Measurements from ENCODE around the gene EFCAB6. TPM values are rescaled to one million over a fixed set of nuclear protein-coding genes. Genes with fewer than 3 reads are reported as not detected.

EFCAB6 gene
- total and polyA plus RNA-seq, 2 of the 13 experiments (the other 11 are each of a cell fraction or from before 2014, with no cell fraction given) = not detected

DNA sequence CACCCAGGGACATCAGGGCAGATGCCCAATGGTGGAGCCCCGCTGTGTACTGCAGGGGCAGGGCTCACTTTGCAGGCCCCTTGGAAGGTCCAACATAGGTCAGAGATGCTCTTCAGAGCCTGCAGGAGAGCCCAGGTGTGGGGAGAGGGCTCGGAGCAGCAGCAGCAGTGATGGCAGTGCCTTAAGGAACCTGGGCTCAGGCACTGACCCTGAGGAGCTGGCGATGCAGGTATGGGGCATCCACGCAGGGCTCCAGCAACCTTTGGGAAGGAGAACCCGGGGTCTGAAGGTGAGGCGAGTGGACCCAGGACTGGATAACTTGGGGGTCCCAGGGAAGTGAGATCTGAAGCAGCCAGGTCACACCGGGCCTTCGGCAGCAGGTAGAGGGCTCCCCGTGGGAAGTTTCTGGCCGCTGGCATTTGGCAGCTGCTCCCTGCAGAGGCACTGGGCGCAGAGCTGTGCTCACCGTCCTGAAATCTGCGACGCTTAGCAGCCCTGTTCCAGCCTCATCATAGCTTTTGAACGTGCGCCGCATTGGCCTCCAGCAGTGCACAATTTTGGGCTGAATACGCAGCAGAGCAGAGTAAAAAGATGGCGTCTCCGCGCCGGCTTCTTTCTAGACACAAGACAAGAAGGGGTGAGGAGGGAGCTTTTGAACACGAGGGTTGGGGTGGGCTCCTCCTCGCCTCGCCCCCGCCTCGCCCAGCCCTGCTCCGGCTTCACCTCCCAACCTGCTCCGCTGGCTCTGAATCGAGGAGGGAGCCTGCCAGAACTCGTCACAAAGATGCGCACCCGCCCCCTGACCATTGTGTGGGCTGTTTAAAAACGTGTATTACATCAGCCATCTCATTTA lies 281.5 kb downstream of the EFCAB6 start:
- ATAC-seq (no peak), FAIRE-seq (no peak)

DNA sequence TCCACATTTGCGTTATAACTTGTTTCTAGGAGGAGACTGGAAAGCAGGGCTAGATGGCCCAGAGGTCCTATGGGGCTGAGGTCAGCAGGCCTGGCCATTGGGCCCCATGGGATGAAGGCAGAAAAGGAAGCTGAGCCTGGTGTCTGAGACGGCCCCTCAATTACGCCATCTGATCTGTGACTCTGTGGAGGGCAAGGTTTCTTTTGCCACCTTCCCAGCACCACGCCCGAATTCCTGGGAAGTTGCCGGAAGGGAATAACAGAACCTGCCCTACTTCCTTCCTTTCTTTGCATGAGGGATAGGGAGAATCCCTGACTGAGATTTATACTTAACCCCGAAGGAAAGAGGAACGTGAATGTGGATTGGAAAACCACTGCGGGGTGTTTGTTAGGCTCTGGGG lies 282.2 kb downstream of the EFCAB6 start:
- Histone ChIP-seq H3K9me3 (ENCODE audit: low read length) (no peaks in the 10 kb centered on the region), H3K9ac (ENCODE audit: insufficient read depth, low read depth, low read length) (no peak overlapping the region), H3K27me3 (ENCODE audit: control insufficient read depth in 1 of 2, insufficient read depth in 2 of 2, low read length in 2 of 2) (peaks cover 1 to 38% of the 10 kb centered on the region in 2 experiments; a peak in 2 of 5 replicates), H3K4me3 (replicated peaks in 1 of 3; ENCODE audit: insufficient read depth in 1 of 3, low read depth in 2 of 3, low read length in 3 of 3) (no peak overlapping the region), H3K79me2 (ENCODE audit: insufficient read depth, low read length) (no peaks in the 10 kb centered on the region), H3K36me3 (replicated peaks in 1 of 2; ENCODE audit: control insufficient read depth in 1 of 2, insufficient read depth in 2 of 2, low read length in 2 of 2) (no peaks in the 10 kb centered on the region), H3K4me2 (ENCODE audit: low read depth, low read length) (no peak overlapping the region), H3K27ac (ENCODE audit: extremely low read length, insufficient read depth, low read length) (no peak overlapping the region), H4K20me1 (ENCODE audit: insufficient read depth, low read length) (no peaks in the 10 kb centered on the region), H3K4me1 (ENCODE audit: insufficient read depth, low read length) (no peaks in the 10 kb centered on the region), H2AFZ (ENCODE audit: low read length) (no peak overlapping the region)
- BruUV-seq (replicated peaks) = no TSS peak
- no peak for DNase-seq (ENCODE audit: low spot score)
- POLR2A ChIA-PET = no interaction called here
- intact Hi-C loops (cut with micrococcal nuclease; ENCODE audit: unreplicated experiment) = no loop called here
- FAIRE-seq = no peak
- in situ Hi-C loops (cut with HindIII; ENCODE audit: extremely low pct_ligation_motif_present, low pct_unique_long_range_greater_than_20kb) = no loop called here
- CTCF ChIA-PET (ENCODE audit: low intra/inter-chr PET ratio, low total read pairs) = no interaction called here
- 21% methylated on average over 9 of the region's 9 CpGs for WGBS (ENCODE audit: low lambda C conversion rate)
- ATAC-seq = no peak
- TF ChIP-seq GATAD1 (CRISPR knock-in tag; IDR thresholded peaks at IDR 0.05) (no peak), DPF2 (CRISPR knock-in tag; IDR thresholded peaks at IDR 0.05; ENCODE audit: borderline replicate concordance, low read depth) (no peak), SP1 (IDR thresholded peaks at IDR 0.05) (no peak), SP1 (CRISPR knock-in tag; IDR thresholded peaks at IDR 0.05) (no peak), ZSCAN21 (CRISPR knock-in tag; IDR thresholded peaks at IDR 0.05; ENCODE audit: borderline replicate concordance) (no peak), ZBTB8A (CRISPR knock-in tag; IDR thresholded peaks at IDR 0.05; ENCODE audit: borderline replicate concordance, low read depth) (no peak), BORCS8-MEF2B (CRISPR knock-in tag; IDR thresholded peaks at IDR 0.05) (no peak), FOXO1 (CRISPR knock-in tag; IDR thresholded peaks at IDR 0.05) (no peak)
- TF ChIP-seq, protein P1, sequence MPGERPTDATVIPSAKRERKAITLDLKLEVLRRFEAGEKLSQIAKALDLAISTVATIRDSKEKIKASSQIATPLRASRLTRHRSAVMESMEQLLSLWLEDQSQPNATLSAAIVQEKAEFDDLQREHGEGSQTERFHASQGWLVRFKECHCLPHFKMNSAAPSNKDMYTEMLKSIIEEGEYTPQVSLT (CRISPR knock-in tag; IDR thresholded peaks at IDR 0.05; ENCODE audit: borderline replicate concordance, low read depth) = no peak
- TF ChIP-seq, protein P2, sequence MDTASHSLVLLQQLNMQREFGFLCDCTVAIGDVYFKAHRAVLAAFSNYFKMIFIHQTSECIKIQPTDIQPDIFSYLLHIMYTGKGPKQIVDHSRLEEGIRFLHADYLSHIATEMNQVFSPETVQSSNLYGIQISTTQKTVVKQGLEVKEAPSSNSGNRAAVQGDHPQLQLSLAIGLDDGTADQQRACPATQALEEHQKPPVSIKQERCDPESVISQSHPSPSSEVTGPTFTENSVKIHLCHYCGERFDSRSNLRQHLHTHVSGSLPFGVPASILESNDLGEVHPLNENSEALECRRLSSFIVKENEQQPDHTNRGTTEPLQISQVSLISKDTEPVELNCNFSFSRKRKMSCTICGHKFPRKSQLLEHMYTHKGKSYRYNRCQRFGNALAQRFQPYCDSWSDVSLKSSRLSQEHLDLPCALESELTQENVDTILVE (CRISPR knock-in tag; IDR thresholded peaks at IDR 0.05) = no peak
- TF ChIP-seq, protein P3, sequence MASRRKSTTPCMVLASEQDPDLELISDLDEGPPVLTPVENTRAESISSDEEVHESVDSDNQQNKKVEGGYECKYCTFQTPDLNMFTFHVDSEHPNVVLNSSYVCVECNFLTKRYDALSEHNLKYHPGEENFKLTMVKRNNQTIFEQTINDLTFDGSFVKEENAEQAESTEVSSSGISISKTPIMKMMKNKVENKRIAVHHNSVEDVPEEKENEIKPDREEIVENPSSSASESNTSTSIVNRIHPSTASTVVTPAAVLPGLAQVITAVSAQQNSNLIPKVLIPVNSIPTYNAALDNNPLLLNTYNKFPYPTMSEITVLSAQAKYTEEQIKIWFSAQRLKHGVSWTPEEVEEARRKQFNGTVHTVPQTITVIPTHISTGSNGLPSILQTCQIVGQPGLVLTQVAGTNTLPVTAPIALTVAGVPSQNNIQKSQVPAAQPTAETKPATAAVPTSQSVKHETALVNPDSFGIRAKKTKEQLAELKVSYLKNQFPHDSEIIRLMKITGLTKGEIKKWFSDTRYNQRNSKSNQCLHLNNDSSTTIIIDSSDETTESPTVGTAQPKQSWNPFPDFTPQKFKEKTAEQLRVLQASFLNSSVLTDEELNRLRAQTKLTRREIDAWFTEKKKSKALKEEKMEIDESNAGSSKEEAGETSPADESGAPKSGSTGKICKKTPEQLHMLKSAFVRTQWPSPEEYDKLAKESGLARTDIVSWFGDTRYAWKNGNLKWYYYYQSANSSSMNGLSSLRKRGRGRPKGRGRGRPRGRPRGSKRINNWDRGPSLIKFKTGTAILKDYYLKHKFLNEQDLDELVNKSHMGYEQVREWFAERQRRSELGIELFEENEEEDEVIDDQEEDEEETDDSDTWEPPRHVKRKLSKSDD (CRISPR knock-in tag; IDR thresholded peaks at IDR 0.05; ENCODE audit: low read depth) = no peak

More for the DNA sequence above, 281.5 kb downstream of the EFCAB6 start:
- DNase-seq (ENCODE audit: low spot score) = no peak
- ChIA-PET CTCF (ENCODE audit: low intra/inter-chr PET ratio, low total read pairs) (no interaction called here), POLR2A (no interaction called here)
- H2AFZ ChIP-seq (ENCODE audit: low read length) = no peak overlapping the region
- H3K79me2 ChIP-seq (ENCODE audit: insufficient read depth, low read length) = no peaks in the 10 kb centered on the region
- H3K4me3 ChIP-seq (replicated peaks in 1 of 3; ENCODE audit: insufficient read depth in 1 of 3, low read depth in 2 of 3, low read length in 3 of 3) = no peak overlapping the region
- no peaks in the 10 kb centered on the region for H3K4me1 ChIP-seq (ENCODE audit: insufficient read depth, low read length)
- in situ Hi-C loops (cut with HindIII; ENCODE audit: extremely low pct_ligation_motif_present, low pct_unique_long_range_greater_than_20kb) = no loop called here
- H3K9me3 ChIP-seq (ENCODE audit: low read length) = no peaks in the 10 kb centered on the region
- no peak overlapping the region for H3K9ac ChIP-seq (ENCODE audit: insufficient read depth, low read depth, low read length)
- H4K20me1 ChIP-seq (ENCODE audit: insufficient read depth, low read length) = no peaks in the 10 kb centered on the region
- BruUV-seq (replicated peaks) = no TSS peak
- intact Hi-C loops (cut with micrococcal nuclease; ENCODE audit: unreplicated experiment) = no loop called here
- no peak overlapping the region for H3K27ac ChIP-seq (ENCODE audit: extremely low read length, insufficient read depth, low read length)
- peaks cover 1 to 35% of the 10 kb centered on the region in 2 experiments; a peak in 2 of 5 replicates for H3K27me3 ChIP-seq (ENCODE audit: control insufficient read depth in 1 of 2, insufficient read depth in 2 of 2, low read length in 2 of 2)
- no peaks in the 10 kb centered on the region for H3K36me3 ChIP-seq (replicated peaks in 1 of 2; ENCODE audit: control insufficient read depth in 1 of 2, insufficient read depth in 2 of 2, low read length in 2 of 2)
- WGBS (ENCODE audit: low lambda C conversion rate) = 24% methylated on average over 9 of the region's 34 CpGs
- TF ChIP-seq ZBTB42 (CRISPR knock-in tag; IDR thresholded peaks at IDR 0.05) (no peak), GATAD2A (CRISPR knock-in tag; IDR thresholded peaks at IDR 0.05) (no peak), ZNF501 (CRISPR knock-in tag; IDR thresholded peaks at IDR 0.05) (no peak), MTA3 (CRISPR knock-in tag; IDR thresholded peaks at IDR 0.05) (no peak), HIVEP1 (CRISPR knock-in tag; IDR thresholded peaks at IDR 0.05) (no peak), ZC3H13 (CRISPR knock-in tag; IDR thresholded peaks at IDR 0.05) (no peak), KAT8 (CRISPR knock-in tag; IDR thresholded peaks at IDR 0.05) (no peak), ZNF724P (CRISPR knock-in tag; IDR thresholded peaks at IDR 0.05; ENCODE audit: borderline replicate concordance) (no peak)
- no peak overlapping the region for H3K4me2 ChIP-seq (ENCODE audit: low read depth, low read length)

Measured in HepG2 (cell line).